HG03565 (cell line): ENCODE results near the gene NRP1.

Experiments used
- ATAC-seq: cut with Tn5 transposase; IDR thresholded peaks from one replicate; pipeline ENCODE4 v1.9.1; 2021; ENCODE audit warnings: mild to moderate bottlenecking, moderate library complexity; ENCODE audit not compliant: unreplicated experiment

Gene NRP1

DNA sequence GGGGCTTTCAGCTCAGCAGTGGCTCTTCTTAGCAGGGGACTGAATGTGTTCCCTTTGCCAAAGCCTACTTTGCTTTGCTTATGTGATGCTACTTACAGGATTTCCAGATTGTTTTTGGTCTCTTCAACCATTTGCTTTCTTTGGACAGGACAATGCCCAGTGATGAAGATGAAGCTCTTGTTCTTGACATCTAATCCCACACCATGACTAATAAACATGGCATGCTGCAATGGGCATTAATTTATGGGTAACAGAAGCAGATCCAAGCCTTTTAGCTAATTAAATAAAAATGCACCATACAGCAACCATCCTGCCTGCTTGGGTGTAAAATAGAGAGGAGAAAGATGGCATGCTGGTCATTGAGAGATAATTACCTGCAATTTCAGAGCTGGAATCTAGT, 200.9 kb downstream of the NRP1 start:
- no peak for ATAC-seq

- ATAC-seq, result no peak
These were observed 201.8 kb downstream of the NRP1 start for GRCh38 chr10:33132626-33133025.

DNA sequence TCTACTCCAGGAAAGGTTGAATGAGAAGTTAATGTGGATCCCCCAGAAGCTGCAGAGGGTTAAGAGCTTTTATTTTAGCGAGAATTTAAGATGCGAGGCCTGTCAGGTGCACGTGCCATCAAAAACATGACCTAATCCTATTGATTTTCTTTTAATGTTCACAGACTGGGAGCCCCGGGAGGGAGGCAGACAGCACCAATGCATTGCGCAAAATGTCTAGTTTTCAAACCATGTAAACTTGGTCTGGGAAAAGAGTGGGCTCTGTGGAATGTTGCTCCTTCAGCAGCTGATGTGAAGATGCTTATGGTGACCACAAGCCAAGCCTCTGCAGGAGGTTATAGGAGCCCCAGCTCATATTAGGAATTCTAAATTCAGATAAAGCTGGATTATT, 204.5 kb downstream of the NRP1 start:
- ATAC-seq, result no peak

DNA sequence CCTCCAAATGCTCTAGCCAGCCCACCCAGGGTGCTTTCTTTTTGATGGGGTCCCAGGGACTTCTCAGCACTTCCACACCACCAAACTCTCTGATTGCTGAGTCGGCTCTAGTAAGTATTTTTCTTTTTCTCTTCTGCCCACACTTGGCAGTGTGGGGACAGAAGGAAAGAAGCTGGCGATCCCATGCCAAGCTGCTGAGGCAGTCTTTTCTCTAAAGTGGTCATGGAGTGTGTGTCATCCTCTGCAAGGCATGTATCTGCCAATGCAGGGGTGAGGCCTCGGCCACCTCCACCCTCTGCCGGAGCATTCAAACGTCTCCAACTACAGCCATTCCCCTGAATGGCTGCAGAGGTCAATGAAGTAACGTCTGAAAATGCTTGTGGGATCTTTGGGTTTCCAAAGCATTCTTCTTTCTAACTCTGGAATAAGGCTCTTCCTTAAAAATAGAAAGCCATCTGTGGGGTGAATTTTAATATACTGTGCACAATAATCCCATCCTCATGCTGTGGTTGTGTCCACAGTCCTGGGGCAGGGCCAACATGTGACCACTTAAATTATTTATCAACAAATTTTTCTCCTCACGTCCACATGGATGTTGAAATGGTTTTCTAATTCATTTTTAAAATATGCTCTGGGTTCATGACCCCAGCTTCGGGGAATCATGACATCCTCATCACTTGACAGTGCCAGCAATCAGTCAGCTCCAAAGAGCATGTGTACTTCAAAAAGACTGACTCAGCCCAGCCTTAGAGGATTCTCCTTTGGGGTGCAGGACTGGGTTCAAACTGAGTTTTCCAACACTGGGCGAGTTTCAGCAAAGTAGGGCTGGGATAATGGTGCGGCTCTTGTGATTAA, 205.1 kb downstream of the NRP1 start:
- ATAC-seq, result no peak

GRCh38 chr10:33127622-33128021, 206.8 kb downstream of the NRP1 start:
- no peak for ATAC-seq
